Astrocyte (in vitro differentiated cells and primary cell): ENCODE measurements around the gene ZNF516.

Source experiments
- CTCF ChIP-seq: IDR thresholded peaks from 2 replicates; pipeline ENCODE4 v1.5.1; 2011; ENCODE audit warnings: low read depth, mild to moderate bottlenecking, inconsistent platforms, low read length, moderate library complexity; ENCODE audit not compliant: insufficient read depth
- EZH2 ChIP-seq: IDR thresholded peaks from 2 replicates; pipeline ENCODE4 v1.6.1; 2012; ENCODE audit warnings: mild to moderate bottlenecking, low read length, inconsistent platforms; ENCODE audit not compliant: insufficient read depth

DNA sequence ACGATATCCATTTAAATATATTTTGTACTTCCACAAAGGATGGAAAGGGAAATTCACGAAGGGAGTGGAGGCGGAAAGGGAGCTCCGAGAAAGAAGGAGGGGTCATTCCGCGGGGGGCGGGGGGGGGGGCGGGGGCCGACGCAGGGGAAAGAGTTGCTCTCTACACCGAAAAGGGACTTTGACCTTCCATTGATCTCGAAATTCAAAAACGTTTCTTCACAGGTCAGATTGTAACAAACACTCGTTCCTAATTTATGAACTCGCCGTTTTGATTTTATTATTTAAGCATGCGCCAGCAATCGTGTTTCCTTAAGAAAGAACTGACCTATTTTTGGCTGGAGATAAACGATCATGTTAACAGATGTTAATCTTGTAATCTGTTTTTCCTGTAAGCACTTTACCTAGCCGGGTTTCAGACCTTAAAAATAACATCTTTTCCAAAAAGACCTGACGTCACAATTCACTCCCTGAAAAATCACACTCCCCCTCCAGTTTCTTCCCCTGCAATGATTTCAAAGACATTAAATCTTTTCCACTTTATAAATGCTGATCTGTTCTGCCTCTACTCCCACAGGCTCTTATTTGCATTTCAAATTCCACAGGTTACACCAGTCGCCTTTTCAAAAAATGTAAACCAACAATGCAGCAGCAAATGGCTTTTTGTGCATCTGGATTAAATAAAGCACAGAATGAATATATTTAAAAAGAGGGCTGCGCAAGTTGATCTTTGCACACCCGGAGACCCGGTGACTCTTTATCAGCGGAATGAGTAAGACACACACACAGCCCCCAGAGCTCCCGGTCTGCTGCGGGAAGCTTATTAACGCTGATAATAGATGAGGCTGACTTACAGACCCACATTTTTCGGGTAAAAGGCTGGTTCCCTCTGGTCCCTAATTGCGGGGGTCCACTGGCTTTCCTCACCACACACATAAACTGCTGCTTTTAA, 1.6 kb downstream of the ZNF516 start:
- TF ChIP-seq CTCF (no peak), EZH2 (no peak)
